GM23338 (cell line): ENCODE results near the gene PRKD3. TPM values are rescaled to one million over a fixed set of nuclear protein-coding genes. Genes with fewer than 3 reads are reported as not detected.

Experiments used
- ATAC-seq: fragments of 200-7000 bp; cut with Tn5 transposase; 3 replicates; pipeline ENCODE4 v1.9.1; 2020
- DNase-seq: peaks from one replicate; pipeline ENCODE4 v3.0.0-alpha.2; 2015; ENCODE audit warnings: low spot score
- H2AFZ ChIP-seq: fragments of 200-600 bp; sonication (generic); 2 replicates; pipeline ENCODE4 v1.8.0; 2016; ENCODE audit warnings: antibody characterized with exemption, mild to moderate bottlenecking, moderate library complexity
- H3F3A ChIP-seq: fragments of 200-600 bp; sonication (generic); replicated peaks from 2 replicates; pipeline ENCODE4 v1.8.0; 2017; ENCODE audit warnings: antibody characterized with exemption, mixed run types, low read depth
- H3K27ac ChIP-seq: fragments of 200-600 bp; sonication (generic); 2 replicates; pipeline ENCODE4 v1.6.1; 2016; ENCODE audit warnings: low read depth
- H3K27me3 ChIP-seq: fragments of 200-600 bp; sonication (generic); 2 replicates; pipeline ENCODE4 v1.8.0; 2016; ENCODE audit warnings: mild to moderate bottlenecking, mixed run types, moderate library complexity; ENCODE audit not compliant: insufficient read depth
- H3K36me3 ChIP-seq: fragments of 200-600 bp; sonication (generic); 2 replicates; pipeline ENCODE4 v1.8.0; 2016; ENCODE audit warnings: mild to moderate bottlenecking; ENCODE audit not compliant: insufficient read depth
- H3K4me1 ChIP-seq: fragments of 200-600 bp; sonication (generic); 2 replicates; pipeline ENCODE4 v1.8.0; 2016; ENCODE audit warnings: mild to moderate bottlenecking, moderate library complexity; ENCODE audit not compliant: insufficient read depth
- H3K4me2 ChIP-seq: fragments of 200-600 bp; sonication (generic); 2 replicates; pipeline ENCODE4 v1.7.1; 2017; ENCODE audit warnings: mixed run types
- H3K4me3 ChIP-seq: fragments of 200-600 bp; sonication (generic); 2 replicates; pipeline ENCODE4 v1.6.1; 2016; ENCODE audit warnings: mixed run types
- H3K79me2 ChIP-seq: fragments of 200-600 bp; sonication (generic); replicated peaks from 2 replicates; pipeline ENCODE4 v1.8.0; 2017; ENCODE audit warnings: mild to moderate bottlenecking; ENCODE audit not compliant: insufficient read depth
- H3K9me2 ChIP-seq: fragments of 200-600 bp; sonication (generic); 2 replicates; pipeline ENCODE4 v1.8.0; 2017; ENCODE audit not compliant: insufficient read depth
- H4K20me1 ChIP-seq: fragments of 200-600 bp; sonication (generic); replicated peaks from 2 replicates; pipeline ENCODE4 v1.8.0; 2017; ENCODE audit warnings: mild to moderate bottlenecking; ENCODE audit not compliant: insufficient read depth
- H3K27ac Mint-ChIP-seq: 2 replicates; pipeline ENCODE4 v1.8.0; 2020; ENCODE audit warnings: inconsistent platforms, mild to moderate bottlenecking, moderate library complexity, mixed read lengths
- H3K27me3 Mint-ChIP-seq: 3 replicates; pipeline ENCODE4 v1.8.0; 2022; ENCODE audit warnings: low read depth, mild to moderate bottlenecking, moderate library complexity, mixed read lengths, inconsistent platforms; ENCODE audit not compliant: insufficient read depth, poor library complexity
- H3K36me3 Mint-ChIP-seq: 3 replicates; pipeline ENCODE4 v1.8.0; 2021; ENCODE audit warnings: low read depth, mild to moderate bottlenecking, inconsistent platforms, moderate library complexity, mixed read lengths
- H3K4me1 Mint-ChIP-seq: 3 replicates; pipeline ENCODE4 v1.8.0; 2020; ENCODE audit warnings: mild to moderate bottlenecking, inconsistent platforms, mixed read lengths
- H3K4me3 Mint-ChIP-seq: 3 replicates; pipeline ENCODE4 v1.8.0; 2021; ENCODE audit warnings: moderate library complexity, mild to moderate bottlenecking, inconsistent platforms, mixed read lengths
- H3K9me3 Mint-ChIP-seq: 3 replicates; pipeline ENCODE4 v1.8.0; 2020; ENCODE audit warnings: moderate library complexity, mild to moderate bottlenecking, inconsistent platforms, mixed read lengths
- CREB1 ChIP-seq: fragments of 250-450 bp; sonication (Bioruptor Pico); IDR thresholded peaks from 2 replicates; pipeline ENCODE4 v1.5.0; 2020; ENCODE audit warnings: low read depth, mild to moderate bottlenecking, moderate library complexity
- EZH2 ChIP-seq: fragments of 200-600 bp; sonication (generic); IDR thresholded peaks from one replicate; pipeline ENCODE4 v1.8.0; 2017; ENCODE audit warnings: antibody characterized with exemption, mild to moderate bottlenecking, low read depth; ENCODE audit not compliant: unreplicated experiment
- EZH2phosphoT487 ChIP-seq: fragments of 200-600 bp; sonication (generic); IDR thresholded peaks from one replicate; pipeline ENCODE4 v1.8.1; 2018; ENCODE audit warnings: antibody characterized with exemption; ENCODE audit not compliant: unreplicated experiment
- JUNB ChIP-seq: IDR thresholded peaks from one replicate; pipeline ENCODE4 v1.6.1; 2016; ENCODE audit warnings: antibody characterized with exemption; ENCODE audit not compliant: unreplicated experiment
- NANOG ChIP-seq: IDR thresholded peaks from 2 replicates; pipeline ENCODE4 v1.6.1; 2016; ENCODE audit warnings: antibody characterized with exemption, borderline replicate concordance
- POLR2AphosphoS5 ChIP-seq: IDR thresholded peaks from 2 replicates; pipeline ENCODE4 v1.6.1; 2016; ENCODE audit warnings: antibody characterized with exemption, low read depth
- STAT1 ChIP-seq: IDR thresholded peaks from one replicate; pipeline ENCODE4 v1.6.1; 2016; ENCODE audit warnings: antibody characterized with exemption; ENCODE audit not compliant: unreplicated experiment
- ZNF114 ChIP-seq: fragments of 250-450 bp; sonication (Bioruptor Pico); IDR thresholded peaks from 2 replicates; pipeline ENCODE4 v1.5.0; 2020; ENCODE audit warnings: mild to moderate bottlenecking, moderate library complexity
- ZNF331 ChIP-seq: fragments of 250-450 bp; sonication (Bioruptor Pico); IDR thresholded peaks from 2 replicates; pipeline ENCODE4 v1.5.0; 2020; ENCODE audit warnings: low read depth, mild to moderate bottlenecking, moderate library complexity
- polyA plus RNA-seq: library from polyadenylated mRNA; unstranded; fragments of >200 nt; fragmentation: Nextera tagmentation; extraction: Ambion mirVana; gene quantifications from 2 replicates; pipeline ENCODE4 v1.2.1, GENCODE V29; 2016
- total RNA-seq: library from RNA; depleted of rRNA; stranded (reverse); fragments of >200 nt; shearing (Covaris generic); gene quantifications from 2 replicates; pipeline ENCODE4 v1.2.3, GENCODE V29; 2014
- TF ChIP-seq, protein P1 (sequence below): fragments of 250-450 bp; sonication (Bioruptor Pico); IDR thresholded peaks from 2 replicates; pipeline ENCODE4 v1.5.0; 2020; ENCODE audit warnings: mild to moderate bottlenecking, moderate library complexity
- TF ChIP-seq, protein P2 (sequence below): IDR thresholded peaks from 2 replicates; pipeline ENCODE4 v1.6.1; 2016; ENCODE audit warnings: antibody characterized with exemption
- TF ChIP-seq, protein P3 (sequence below): IDR thresholded peaks from one replicate; pipeline ENCODE4 v1.6.1; 2018; ENCODE audit warnings: antibody characterized with exemption; ENCODE audit not compliant: unreplicated experiment

Gene PRKD3
- total and polyA plus RNA-seq, 2 experiments from 2014 or later: 59.7 to 77.0 TPM

DNA sequence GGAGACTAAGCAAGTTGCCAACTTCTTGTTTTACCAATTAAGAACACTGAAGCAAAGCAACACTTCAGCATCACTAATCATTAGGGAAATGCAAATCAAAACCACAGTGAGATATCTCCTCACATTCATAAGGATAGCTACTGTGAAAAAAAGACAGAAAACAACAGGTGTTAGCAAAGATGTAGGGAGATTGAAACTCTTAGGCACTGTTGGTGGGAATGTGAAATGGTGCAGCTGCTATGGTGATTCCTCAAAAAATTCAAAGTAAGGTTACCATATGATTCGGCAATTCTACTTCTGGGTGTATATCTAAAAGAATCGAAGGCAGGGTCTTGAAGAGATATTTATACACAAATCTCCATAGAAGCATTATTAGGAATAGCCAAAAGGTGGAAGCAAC lies 8.6 kb upstream of the PRKD3 start:
- H3K27me3 Mint-ChIP-seq: peaks cover 3% of the 10 kb centered on the region
- Histone ChIP-seq H3K36me3 (no peaks in the 10 kb centered on the region), H3F3A (no peaks in the 10 kb centered on the region), H3K4me3 (no peak overlapping the region), H3K27ac (no peak overlapping the region), H3K79me2 (no peaks in the 10 kb centered on the region), H2AFZ (no peak overlapping the region), H3K27me3 (no peaks in the 10 kb centered on the region), H3K4me1 (no peaks in the 10 kb centered on the region), H4K20me1 (no peaks in the 10 kb centered on the region), H3K9me2 (peaks cover 4% of the 10 kb centered on the region; the same call in 1 of the 2 replicates), H3K4me2 (no peak overlapping the region)
- no peak overlapping the region for H3K27ac Mint-ChIP-seq
- peaks cover 3% of the 10 kb centered on the region; the same call in 1 of the 3 replicates for H3K4me1 Mint-ChIP-seq
- no peak overlapping the region for H3K4me3 Mint-ChIP-seq
- DNase-seq (no peak), ATAC-seq (no peak)
- no peaks in the 10 kb centered on the region for H3K36me3 Mint-ChIP-seq
- no peaks in the 10 kb centered on the region for H3K9me3 Mint-ChIP-seq
- no peak for TF ChIP-seq STAT1
- TF ChIP-seq CREB1 (CRISPR knock-in tag): no peak
- TF ChIP-seq EZH2: no peak
- TF ChIP-seq POLR2AphosphoS5: no peak
- TF ChIP-seq JUNB: no peak
- TF ChIP-seq NANOG: no peak
- TF ChIP-seq ZNF114 (CRISPR knock-in tag): no peak
- TF ChIP-seq EZH2phosphoT487: no peak
- TF ChIP-seq ZNF331 (CRISPR knock-in tag): no peak
- TF ChIP-seq, protein P1, sequence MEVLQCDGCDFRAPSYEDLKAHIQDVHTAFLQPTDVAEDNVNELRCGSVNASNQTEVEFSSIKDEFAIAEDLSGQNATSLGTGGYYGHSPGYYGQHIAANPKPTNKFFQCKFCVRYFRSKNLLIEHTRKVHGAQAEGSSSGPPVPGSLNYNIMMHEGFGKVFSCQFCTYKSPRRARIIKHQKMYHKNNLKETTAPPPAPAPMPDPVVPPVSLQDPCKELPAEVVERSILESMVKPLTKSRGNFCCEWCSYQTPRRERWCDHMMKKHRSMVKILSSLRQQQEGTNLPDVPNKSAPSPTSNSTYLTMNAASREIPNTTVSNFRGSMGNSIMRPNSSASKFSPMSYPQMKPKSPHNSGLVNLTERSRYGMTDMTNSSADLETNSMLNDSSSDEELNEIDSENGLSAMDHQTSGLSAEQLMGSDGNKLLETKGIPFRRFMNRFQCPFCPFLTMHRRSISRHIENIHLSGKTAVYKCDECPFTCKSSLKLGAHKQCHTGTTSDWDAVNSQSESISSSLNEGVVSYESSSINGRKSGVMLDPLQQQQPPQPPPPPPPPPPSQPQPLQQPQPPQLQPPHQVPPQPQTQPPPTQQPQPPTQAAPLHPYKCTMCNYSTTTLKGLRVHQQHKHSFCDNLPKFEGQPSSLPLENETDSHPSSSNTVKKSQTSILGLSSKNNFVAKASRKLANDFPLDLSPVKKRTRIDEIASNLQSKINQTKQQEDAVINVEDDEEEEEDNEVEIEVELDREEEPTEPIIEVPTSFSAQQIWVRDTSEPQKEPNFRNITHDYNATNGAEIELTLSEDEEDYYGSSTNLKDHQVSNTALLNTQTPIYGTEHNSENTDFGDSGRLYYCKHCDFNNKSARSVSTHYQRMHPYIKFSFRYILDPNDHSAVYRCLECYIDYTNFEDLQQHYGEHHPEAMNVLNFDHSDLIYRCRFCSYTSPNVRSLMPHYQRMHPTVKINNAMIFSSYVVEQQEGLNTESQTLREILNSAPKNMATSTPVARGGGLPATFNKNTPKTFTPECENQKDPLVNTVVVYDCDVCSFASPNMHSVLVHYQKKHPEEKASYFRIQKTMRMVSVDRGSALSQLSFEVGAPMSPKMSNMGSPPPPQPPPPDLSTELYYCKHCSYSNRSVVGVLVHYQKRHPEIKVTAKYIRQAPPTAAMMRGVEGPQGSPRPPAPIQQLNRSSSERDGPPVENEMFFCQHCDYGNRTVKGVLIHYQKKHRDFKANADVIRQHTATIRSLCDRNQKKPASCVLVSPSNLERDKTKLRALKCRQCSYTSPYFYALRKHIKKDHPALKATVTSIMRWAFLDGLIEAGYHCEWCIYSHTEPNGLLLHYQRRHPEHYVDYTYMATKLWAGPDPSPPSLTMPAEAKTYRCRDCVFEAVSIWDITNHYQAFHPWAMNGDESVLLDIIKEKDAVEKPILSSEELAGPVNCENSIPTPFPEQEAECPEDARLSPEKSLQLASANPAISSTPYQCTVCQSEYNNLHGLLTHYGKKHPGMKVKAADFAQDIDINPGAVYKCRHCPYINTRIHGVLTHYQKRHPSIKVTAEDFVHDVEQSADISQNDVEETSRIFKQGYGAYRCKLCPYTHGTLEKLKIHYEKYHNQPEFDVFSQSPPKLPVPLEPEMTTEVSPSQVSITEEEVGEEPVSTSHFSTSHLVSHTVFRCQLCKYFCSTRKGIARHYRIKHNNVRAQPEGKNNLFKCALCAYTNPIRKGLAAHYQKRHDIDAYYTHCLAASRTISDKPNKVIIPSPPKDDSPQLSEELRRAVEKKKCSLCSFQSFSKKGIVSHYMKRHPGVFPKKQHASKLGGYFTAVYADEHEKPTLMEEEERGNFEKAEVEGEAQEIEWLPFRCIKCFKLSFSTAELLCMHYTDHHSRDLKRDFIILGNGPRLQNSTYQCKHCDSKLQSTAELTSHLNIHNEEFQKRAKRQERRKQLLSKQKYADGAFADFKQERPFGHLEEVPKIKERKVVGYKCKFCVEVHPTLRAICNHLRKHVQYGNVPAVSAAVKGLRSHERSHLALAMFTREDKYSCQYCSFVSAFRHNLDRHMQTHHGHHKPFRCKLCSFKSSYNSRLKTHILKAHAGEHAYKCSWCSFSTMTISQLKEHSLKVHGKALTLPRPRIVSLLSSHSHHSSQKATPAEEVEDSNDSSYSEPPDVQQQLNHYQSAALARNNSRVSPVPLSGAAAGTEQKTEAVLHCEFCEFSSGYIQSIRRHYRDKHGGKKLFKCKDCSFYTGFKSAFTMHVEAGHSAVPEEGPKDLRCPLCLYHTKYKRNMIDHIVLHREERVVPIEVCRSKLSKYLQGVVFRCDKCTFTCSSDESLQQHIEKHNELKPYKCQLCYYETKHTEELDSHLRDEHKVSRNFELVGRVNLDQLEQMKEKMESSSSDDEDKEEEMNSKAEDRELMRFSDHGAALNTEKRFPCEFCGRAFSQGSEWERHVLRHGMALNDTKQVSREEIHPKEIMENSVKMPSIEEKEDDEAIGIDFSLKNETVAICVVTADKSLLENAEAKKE: no peak
- TF ChIP-seq, protein P2, sequence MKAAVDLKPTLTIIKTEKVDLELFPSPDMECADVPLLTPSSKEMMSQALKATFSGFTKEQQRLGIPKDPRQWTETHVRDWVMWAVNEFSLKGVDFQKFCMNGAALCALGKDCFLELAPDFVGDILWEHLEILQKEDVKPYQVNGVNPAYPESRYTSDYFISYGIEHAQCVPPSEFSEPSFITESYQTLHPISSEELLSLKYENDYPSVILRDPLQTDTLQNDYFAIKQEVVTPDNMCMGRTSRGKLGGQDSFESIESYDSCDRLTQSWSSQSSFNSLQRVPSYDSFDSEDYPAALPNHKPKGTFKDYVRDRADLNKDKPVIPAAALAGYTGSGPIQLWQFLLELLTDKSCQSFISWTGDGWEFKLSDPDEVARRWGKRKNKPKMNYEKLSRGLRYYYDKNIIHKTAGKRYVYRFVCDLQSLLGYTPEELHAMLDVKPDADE: no peak
- TF ChIP-seq, protein P3, sequence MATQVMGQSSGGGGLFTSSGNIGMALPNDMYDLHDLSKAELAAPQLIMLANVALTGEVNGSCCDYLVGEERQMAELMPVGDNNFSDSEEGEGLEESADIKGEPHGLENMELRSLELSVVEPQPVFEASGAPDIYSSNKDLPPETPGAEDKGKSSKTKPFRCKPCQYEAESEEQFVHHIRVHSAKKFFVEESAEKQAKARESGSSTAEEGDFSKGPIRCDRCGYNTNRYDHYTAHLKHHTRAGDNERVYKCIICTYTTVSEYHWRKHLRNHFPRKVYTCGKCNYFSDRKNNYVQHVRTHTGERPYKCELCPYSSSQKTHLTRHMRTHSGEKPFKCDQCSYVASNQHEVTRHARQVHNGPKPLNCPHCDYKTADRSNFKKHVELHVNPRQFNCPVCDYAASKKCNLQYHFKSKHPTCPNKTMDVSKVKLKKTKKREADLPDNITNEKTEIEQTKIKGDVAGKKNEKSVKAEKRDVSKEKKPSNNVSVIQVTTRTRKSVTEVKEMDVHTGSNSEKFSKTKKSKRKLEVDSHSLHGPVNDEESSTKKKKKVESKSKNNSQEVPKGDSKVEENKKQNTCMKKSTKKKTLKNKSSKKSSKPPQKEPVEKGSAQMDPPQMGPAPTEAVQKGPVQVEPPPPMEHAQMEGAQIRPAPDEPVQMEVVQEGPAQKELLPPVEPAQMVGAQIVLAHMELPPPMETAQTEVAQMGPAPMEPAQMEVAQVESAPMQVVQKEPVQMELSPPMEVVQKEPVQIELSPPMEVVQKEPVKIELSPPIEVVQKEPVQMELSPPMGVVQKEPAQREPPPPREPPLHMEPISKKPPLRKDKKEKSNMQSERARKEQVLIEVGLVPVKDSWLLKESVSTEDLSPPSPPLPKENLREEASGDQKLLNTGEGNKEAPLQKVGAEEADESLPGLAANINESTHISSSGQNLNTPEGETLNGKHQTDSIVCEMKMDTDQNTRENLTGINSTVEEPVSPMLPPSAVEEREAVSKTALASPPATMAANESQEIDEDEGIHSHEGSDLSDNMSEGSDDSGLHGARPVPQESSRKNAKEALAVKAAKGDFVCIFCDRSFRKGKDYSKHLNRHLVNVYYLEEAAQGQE: no peak
